Measurements from ENCODE around the gene PRSS12.

Gene PRSS12

GRCh38 chr4:118276580-118276979, 76.2 kb downstream of the PRSS12 start:
- TF ChIP-seq REST (IDR thresholded peaks at IDR 0.05; ENCODE audit: insufficient read depth in 1 of 2, low read depth in 2 of 2, low read length in 2 of 2) (no peak), POLR2AphosphoS5 (IDR thresholded peaks at IDR 0.05; ENCODE audit: low read depth, low read length) (no peak), TAF1 (IDR thresholded peaks at IDR 0.05; ENCODE audit: borderline replicate concordance, insufficient read depth, low read length) (no peak), SIN3A (IDR thresholded peaks at IDR 0.05; ENCODE audit: borderline replicate concordance, insufficient read depth, low read length) (no peak), FOXP2 (optimal IDR thresholded peaks at IDR 0.05; ENCODE audit: borderline replicate concordance, extremely low read depth, extremely low read length, insufficient read depth) (no peak)

DNA sequence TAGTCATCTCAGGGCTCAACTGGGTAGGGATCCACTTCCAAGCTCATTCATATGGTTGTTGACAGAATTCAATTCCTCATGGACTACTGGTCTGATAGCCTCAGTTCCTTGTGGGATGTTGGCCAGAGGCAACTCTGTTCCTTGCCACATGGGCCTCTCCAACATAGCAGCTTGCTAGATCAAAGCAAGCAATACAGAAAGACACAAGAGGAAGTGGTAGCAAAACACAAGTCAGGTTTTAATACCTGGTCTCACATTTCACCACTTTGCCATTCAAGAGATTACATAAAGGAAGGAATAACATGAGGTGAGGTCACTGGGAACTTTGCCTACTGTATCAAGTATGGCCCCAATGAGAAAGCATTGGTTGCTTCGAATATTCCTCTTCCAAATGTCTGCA, 79.2 kb downstream of the PRSS12 start:
- TF ChIP-seq FOXP2 (optimal IDR thresholded peaks at IDR 0.05; ENCODE audit: borderline replicate concordance, extremely low read depth, extremely low read length, insufficient read depth) (no peak), REST (IDR thresholded peaks at IDR 0.05; ENCODE audit: insufficient read depth in 1 of 2, low read depth in 2 of 2, low read length in 2 of 2) (no peak), SIN3A (IDR thresholded peaks at IDR 0.05; ENCODE audit: borderline replicate concordance, insufficient read depth, low read length) (no peak), TAF1 (IDR thresholded peaks at IDR 0.05; ENCODE audit: borderline replicate concordance, insufficient read depth, low read length) (no peak), POLR2AphosphoS5 (IDR thresholded peaks at IDR 0.05; ENCODE audit: low read depth, low read length) (no peak)

DNA sequence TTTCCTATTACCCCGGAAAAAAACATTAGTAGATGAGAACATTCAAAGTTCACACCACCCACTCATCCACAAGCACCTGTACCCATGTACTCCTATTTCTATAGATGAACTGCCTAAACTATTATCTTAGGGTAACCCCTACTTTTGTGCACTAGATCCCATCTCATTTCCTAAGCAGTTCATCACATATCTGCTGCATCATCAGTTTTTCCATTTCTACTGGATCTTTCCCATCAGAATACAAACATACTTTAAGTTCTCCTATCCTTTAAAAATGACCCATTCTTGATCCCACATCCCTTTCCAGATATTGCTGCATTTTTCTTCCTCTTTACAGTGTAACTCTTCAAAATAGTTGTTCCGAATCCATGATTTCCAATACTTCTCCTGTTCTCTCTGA, 81.0 kb downstream of the PRSS12 start:
- TF ChIP-seq FOXP2 (optimal IDR thresholded peaks at IDR 0.05; ENCODE audit: borderline replicate concordance, extremely low read depth, extremely low read length, insufficient read depth) (no peak), POLR2AphosphoS5 (IDR thresholded peaks at IDR 0.05; ENCODE audit: low read depth, low read length) (no peak), SIN3A (IDR thresholded peaks at IDR 0.05; ENCODE audit: borderline replicate concordance, insufficient read depth, low read length) (no peak), TAF1 (IDR thresholded peaks at IDR 0.05; ENCODE audit: borderline replicate concordance, insufficient read depth, low read length) (no peak), REST (IDR thresholded peaks at IDR 0.05; ENCODE audit: insufficient read depth in 1 of 2, low read depth in 2 of 2, low read length in 2 of 2) (no peak)

DNA sequence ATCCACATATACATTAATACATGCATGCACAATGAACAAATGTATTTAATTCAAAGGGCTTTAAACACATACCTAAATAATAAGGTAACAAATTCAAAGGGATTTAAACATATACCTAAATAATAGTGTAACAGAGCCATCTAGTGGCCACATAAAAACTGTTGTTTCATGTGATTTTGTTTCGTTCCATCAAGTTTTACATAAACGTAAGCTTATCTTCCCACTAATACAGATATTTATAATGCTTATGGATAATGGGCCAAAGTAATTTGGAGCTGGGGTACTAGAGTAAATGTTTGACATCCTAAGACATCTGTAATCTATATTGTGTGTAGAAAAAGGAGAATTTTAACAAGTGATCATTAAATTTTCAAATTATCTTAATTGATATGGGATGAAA, 82.3 kb downstream of the PRSS12 start:
- TF ChIP-seq POLR2AphosphoS5 (IDR thresholded peaks at IDR 0.05; ENCODE audit: low read depth, low read length) (no peak), TAF1 (IDR thresholded peaks at IDR 0.05; ENCODE audit: borderline replicate concordance, insufficient read depth, low read length) (no peak), SIN3A (IDR thresholded peaks at IDR 0.05; ENCODE audit: borderline replicate concordance, insufficient read depth, low read length) (no peak), FOXP2 (optimal IDR thresholded peaks at IDR 0.05; ENCODE audit: borderline replicate concordance, extremely low read depth, extremely low read length, insufficient read depth) (no peak), REST (IDR thresholded peaks at IDR 0.05; ENCODE audit: insufficient read depth in 1 of 2, low read depth in 2 of 2, low read length in 2 of 2) (no peak)

DNA sequence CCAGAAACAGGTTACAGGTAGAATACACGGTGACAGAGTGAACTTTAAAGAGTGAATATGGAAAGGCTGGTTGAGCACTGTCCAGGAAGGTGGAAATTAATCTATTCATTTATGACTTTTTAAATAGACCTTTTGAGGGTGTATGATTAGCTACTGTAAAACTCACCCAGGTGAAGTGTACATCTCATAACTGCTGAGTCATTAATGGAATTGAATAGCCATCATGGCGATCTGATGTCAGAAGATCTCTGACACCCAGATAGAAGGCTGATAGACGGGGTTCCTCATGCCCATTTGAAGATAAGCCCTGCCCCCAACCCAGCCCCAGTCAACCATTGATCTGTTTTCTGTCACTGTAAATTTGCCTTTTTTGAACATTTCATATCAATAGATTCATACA, 84.0 kb downstream of the PRSS12 start:
- TF ChIP-seq REST (IDR thresholded peaks at IDR 0.05; ENCODE audit: insufficient read depth in 1 of 2, low read depth in 2 of 2, low read length in 2 of 2): no peak
- no peak for TF ChIP-seq POLR2AphosphoS5 (IDR thresholded peaks at IDR 0.05; ENCODE audit: low read depth, low read length)
- TF ChIP-seq FOXP2 (optimal IDR thresholded peaks at IDR 0.05; ENCODE audit: borderline replicate concordance, extremely low read depth, extremely low read length, insufficient read depth): no peak
- TF ChIP-seq SIN3A (IDR thresholded peaks at IDR 0.05; ENCODE audit: borderline replicate concordance, insufficient read depth, low read length): no peak
- TF ChIP-seq TAF1 (IDR thresholded peaks at IDR 0.05; ENCODE audit: borderline replicate concordance, insufficient read depth, low read length): no peak
